GM23248 (cell line): Measurements from ENCODE around the gene GPC4. TPM values are rescaled to one million over a fixed set of nuclear protein-coding genes. Genes with fewer than 3 reads are reported as not detected.

Experiments
- DNase-seq: peaks from one replicate; pipeline ENCODE4 v3.0.0-alpha.2; 2015
- H2AFZ ChIP-seq: fragments of 200-600 bp; sonication (generic); 2 replicates; pipeline ENCODE4 v1.6.1; 2016; ENCODE audit warnings: antibody characterized with exemption
- H3F3A ChIP-seq: fragments of 200-600 bp; sonication (generic); 2 replicates; pipeline ENCODE4 v1.6.1; 2016; ENCODE audit warnings: mild to moderate bottlenecking, antibody characterized with exemption, mixed run types; ENCODE audit not compliant: insufficient read depth
- H3K27ac ChIP-seq: fragments of 200-600 bp; sonication (generic); 2 replicates; pipeline ENCODE4 v1.5.1; 2016; ENCODE audit warnings: mild to moderate bottlenecking
- H3K27me3 ChIP-seq: fragments of 200-600 bp; sonication (generic); replicated peaks from 2 replicates; pipeline ENCODE4 v1.6.1; 2016; ENCODE audit warnings: mild to moderate bottlenecking; ENCODE audit not compliant: insufficient read depth
- H3K36me3 ChIP-seq: fragments of 200-600 bp; sonication (generic); 2 replicates; pipeline ENCODE4 v1.6.1; 2016; ENCODE audit warnings: low read depth, mild to moderate bottlenecking
- H3K4me1 ChIP-seq: fragments of 200-600 bp; sonication (generic); 2 replicates; pipeline ENCODE4 v1.6.1; 2016; ENCODE audit warnings: mild to moderate bottlenecking; ENCODE audit not compliant: insufficient read depth
- H3K4me2 ChIP-seq: fragments of 200-600 bp; sonication (generic); one replicate; pipeline ENCODE4 v1.6.1; 2016; ENCODE audit warnings: mild to moderate bottlenecking; ENCODE audit not compliant: unreplicated experiment
- H3K4me3 ChIP-seq: fragments of 200-600 bp; sonication (generic); 2 replicates; pipeline ENCODE4 v1.5.1; 2016; ENCODE audit warnings: mild to moderate bottlenecking
- H3K79me2 ChIP-seq: fragments of 200-600 bp; sonication (generic); 2 replicates; pipeline ENCODE4 v1.6.1; 2016; ENCODE audit warnings: mild to moderate bottlenecking; ENCODE audit not compliant: insufficient read depth
- H3K9ac ChIP-seq: fragments of 200-600 bp; sonication (generic); 2 replicates; pipeline ENCODE4 v1.6.1; 2016; ENCODE audit warnings: mild to moderate bottlenecking
- H3K9me2 ChIP-seq: fragments of 200-600 bp; sonication (generic); 2 replicates; pipeline ENCODE4 v1.6.1; 2016; ENCODE audit warnings: mixed run types, mild to moderate bottlenecking, moderate library complexity; ENCODE audit not compliant: insufficient read depth
- H3K9me3 ChIP-seq: fragments of 200-600 bp; sonication (generic); one replicate; pipeline ENCODE4 v1.6.1; 2017; ENCODE audit warnings: low read depth
- H4K20me1 ChIP-seq: fragments of 200-600 bp; sonication (generic); 2 replicates; pipeline ENCODE4 v1.6.0; 2016; ENCODE audit not compliant: insufficient read depth
- EZH2 ChIP-seq: fragments of 200-600 bp; sonication (generic); IDR thresholded peaks from 2 replicates; pipeline ENCODE4 v1.6.1; 2018; ENCODE audit warnings: antibody characterized with exemption, mild to moderate bottlenecking; ENCODE audit not compliant: insufficient read depth, poor library complexity, severe bottlenecking
- EZH2phosphoT487 ChIP-seq: fragments of 200-600 bp; sonication (generic); IDR thresholded peaks from 2 replicates; pipeline ENCODE4 v1.6.1; 2018; ENCODE audit warnings: antibody characterized with exemption, moderate library complexity, mild to moderate bottlenecking, low read depth; ENCODE audit not compliant: insufficient read depth
- WGBS, 2 experiments: methylation state at CpG; one replicate each; pipeline ENCODE4 v1.1.6; 2015 to 2017; ENCODE audit warnings: low lambda C conversion rate in 2 of 2, low coverage in 1 of 2; ENCODE audit errors: missing lambda C conversion rate in 2 of 2; 5-methylcytosine and 5-hydroxymethylcytosine counted together
- in situ Hi-C: fragments of 300-500 bp; cut with MboI; formaldehyde crosslinking; loops from 2 replicates; pipeline ENCODE4 v1.15.0; 2020
- polyA plus RNA-seq: library from polyadenylated mRNA; unstranded; fragments of >200 nt; fragmentation: Nextera tagmentation; extraction: Ambion mirVana; gene quantifications from 2 replicates; pipeline ENCODE4 v1.2.1, GENCODE V29; 2016
- total RNA-seq: library from RNA; depleted of rRNA; stranded (reverse); fragments of >200 nt; shearing (Covaris generic); gene quantifications from 2 replicates; pipeline ENCODE4 v1.2.3, GENCODE V29; 2014

Gene GPC4
- total and polyA plus RNA-seq, 2 experiments from 2014 or later: 1.9 to 6.4 TPM

DNA sequence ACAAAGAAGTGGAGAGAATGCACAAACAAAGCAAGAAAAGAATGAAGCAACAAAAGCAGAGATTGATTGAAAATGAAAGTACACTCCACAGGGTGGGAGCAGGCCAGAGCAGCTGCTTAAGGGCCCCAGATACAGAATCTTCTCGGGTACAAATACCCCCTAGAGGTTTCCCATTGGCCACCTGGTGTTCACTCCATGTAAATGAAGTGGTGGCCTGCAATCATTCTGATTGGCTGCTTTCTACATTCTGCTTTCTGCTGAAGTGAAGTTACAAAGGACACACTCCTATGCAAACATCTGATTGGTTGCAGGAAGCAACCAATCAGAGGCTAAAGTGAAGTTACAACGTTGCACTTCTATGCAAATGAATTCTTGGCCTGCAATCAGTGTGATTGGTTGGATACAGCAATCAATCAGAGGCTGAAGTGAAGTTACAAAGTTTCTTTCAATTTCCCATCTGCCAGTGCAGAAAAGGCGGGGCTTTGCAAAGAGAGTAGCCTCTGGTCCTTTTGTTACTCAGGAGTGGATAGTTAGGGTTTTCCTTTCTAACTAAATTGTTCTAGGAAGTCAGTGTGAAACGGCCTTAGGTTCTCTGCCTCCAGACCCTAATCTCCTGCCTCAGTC is 19.0 kb upstream of the GPC4 start:
- H3K27me3 ChIP-seq: no peaks in the 10 kb centered on the region
- H4K20me1 ChIP-seq: no peaks in the 10 kb centered on the region
- H2AFZ ChIP-seq: no peak overlapping the region
- no peak overlapping the region for H3K27ac ChIP-seq
- in situ Hi-C loops: no loop called here
- H3K4me3 ChIP-seq: no peak overlapping the region
- H3K4me1 ChIP-seq: no peaks in the 10 kb centered on the region
- no peaks in the 10 kb centered on the region for H3K9me2 ChIP-seq
- no peaks in the 10 kb centered on the region for H3K36me3 ChIP-seq
- WGBS, 2 experiments: 22 to 41% methylated on average over 4 of the region's 4 CpGs
- TF ChIP-seq EZH2 (no peak), EZH2phosphoT487 (no peak)
- no peak overlapping the region for H3K4me2 ChIP-seq
- no peaks in the 10 kb centered on the region for H3F3A ChIP-seq
- no peaks in the 10 kb centered on the region for H3K79me2 ChIP-seq
- no peak overlapping the region for H3K9ac ChIP-seq
- DNase-seq: no peak
- H3K9me3 ChIP-seq: no peaks in the 10 kb centered on the region

GRCh38 chrX:133419911-133420310 is 4.6 kb upstream of the GPC4 start:
- in situ Hi-C loops: no loop called here
- H2AFZ ChIP-seq: no peak overlapping the region
- no peaks in the 10 kb centered on the region for H3K79me2 ChIP-seq
- no peaks in the 10 kb centered on the region for H3K4me1 ChIP-seq
- H3F3A ChIP-seq: no peaks in the 10 kb centered on the region
- no peak for DNase-seq
- H3K27ac ChIP-seq: no peak overlapping the region
- H3K4me3 ChIP-seq: no peak overlapping the region
- H3K36me3 ChIP-seq: no peaks in the 10 kb centered on the region
- no peak overlapping the region for H3K9ac ChIP-seq
- WGBS, 2 experiments: 80 to 90% methylated on average over 2 of the region's 2 CpGs
- TF ChIP-seq EZH2: no peak
- no peak for TF ChIP-seq EZH2phosphoT487
- H4K20me1 ChIP-seq: no peaks in the 10 kb centered on the region
- no peak overlapping the region for H3K4me2 ChIP-seq
- H3K27me3 ChIP-seq: no peaks in the 10 kb centered on the region
- no peaks in the 10 kb centered on the region for H3K9me3 ChIP-seq
- no peaks in the 10 kb centered on the region for H3K9me2 ChIP-seq

DNA sequence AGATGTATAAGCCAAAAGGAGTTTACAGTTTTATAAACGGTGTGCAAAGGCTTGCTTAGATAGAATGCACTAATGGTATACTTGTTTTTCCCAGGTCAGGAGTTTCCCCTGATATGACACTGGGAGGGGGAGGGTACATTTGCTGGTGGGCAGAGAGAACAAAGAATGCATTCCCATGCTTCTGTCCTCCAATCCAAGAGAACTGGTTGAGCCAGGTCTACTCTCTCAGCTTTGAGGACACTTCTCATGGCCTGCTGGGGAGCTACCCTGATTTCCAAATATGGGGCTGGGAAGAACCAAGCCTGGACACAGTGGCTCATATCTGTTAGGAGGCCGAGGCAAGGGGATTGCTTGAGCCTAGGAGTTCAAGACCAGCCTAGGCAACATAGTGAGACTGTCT is 3.3 kb upstream of the GPC4 start:
- no peak overlapping the region for H3K9ac ChIP-seq
- H3K27me3 ChIP-seq: no peaks in the 10 kb centered on the region
- H3K36me3 ChIP-seq: no peaks in the 10 kb centered on the region
- no peak overlapping the region for H3K4me2 ChIP-seq
- DNase-seq: no peak
- H3K9me2 ChIP-seq: no peaks in the 10 kb centered on the region
- no peaks in the 10 kb centered on the region for H3K79me2 ChIP-seq
- H3F3A ChIP-seq: no peaks in the 10 kb centered on the region
- H3K27ac ChIP-seq: no peak overlapping the region
- in situ Hi-C loops: no loop called here
- TF ChIP-seq EZH2: no peak
- TF ChIP-seq EZH2phosphoT487: no peak
- H3K9me3 ChIP-seq: no peaks in the 10 kb centered on the region
- H2AFZ ChIP-seq: no peak overlapping the region
- H3K4me3 ChIP-seq: no peak overlapping the region
- H4K20me1 ChIP-seq: no peaks in the 10 kb centered on the region
- WGBS, 2 experiments: 53 to 54% methylated on average over 2 of the region's 2 CpGs
- H3K4me1 ChIP-seq: no peaks in the 10 kb centered on the region

DNA sequence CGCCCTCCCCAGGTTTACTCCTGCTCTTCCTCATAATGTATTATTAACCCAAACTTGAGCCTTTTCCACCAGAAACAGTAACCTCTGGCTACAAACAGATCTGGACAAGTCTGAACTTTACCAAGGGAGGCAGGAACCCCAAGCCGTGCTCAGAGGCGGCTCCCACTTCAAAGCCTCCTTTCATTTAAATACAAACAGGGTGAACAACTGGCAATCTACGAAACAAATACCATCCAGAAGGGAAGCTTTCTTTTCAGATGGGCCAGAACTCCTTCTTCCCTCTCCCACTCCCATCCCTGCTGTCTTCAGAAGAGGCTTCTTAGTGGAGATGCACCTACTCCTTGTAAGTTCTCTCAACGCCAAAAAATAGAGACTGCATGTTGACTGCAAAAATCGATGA is 2.1 kb upstream of the GPC4 start:
- no peaks in the 10 kb centered on the region for H3K79me2 ChIP-seq
- H4K20me1 ChIP-seq: no peaks in the 10 kb centered on the region
- WGBS, 2 experiments: 64 to 69% methylated on average over 6 of the region's 6 CpGs

More for the DNA sequence above, 2.1 kb upstream of the GPC4 start:
- Histone ChIP-seq H3K4me3 (no peak overlapping the region), H2AFZ (no peak overlapping the region), H3K9me3 (no peaks in the 10 kb centered on the region), H3K36me3 (no peaks in the 10 kb centered on the region), H3F3A (0 out of 2 replicates have a peak, but pooled peaks cover 5% of the 10 kb centered on the region), H3K9ac (no peak overlapping the region), H3K27ac (no peak overlapping the region), H3K4me1 (peaks cover 4% of the 10 kb centered on the region; the same call in 1 of the 2 replicates), H3K9me2 (no peaks in the 10 kb centered on the region), H3K4me2 (no peak overlapping the region), H3K27me3 (no peaks in the 10 kb centered on the region)
- DNase-seq: no peak
- in situ Hi-C loops: no loop called here
- TF ChIP-seq EZH2phosphoT487: no peak
- TF ChIP-seq EZH2: no peak
